HG03175 (cell line): ENCODE results near the gene CRADD.
"Not testable (repeated sequence)": the region's sequence is repeated elsewhere in the genome, so short reads cannot be mapped to it uniquely, and the experiment has no call there.

Source experiments
- ATAC-seq: cut with Tn5 transposase; IDR thresholded peaks from one replicate; pipeline ENCODE4 v1.9.1; 2021; ENCODE audit warnings: mild to moderate bottlenecking, moderate library complexity; ENCODE audit not compliant: unreplicated experiment

Gene CRADD

DNA sequence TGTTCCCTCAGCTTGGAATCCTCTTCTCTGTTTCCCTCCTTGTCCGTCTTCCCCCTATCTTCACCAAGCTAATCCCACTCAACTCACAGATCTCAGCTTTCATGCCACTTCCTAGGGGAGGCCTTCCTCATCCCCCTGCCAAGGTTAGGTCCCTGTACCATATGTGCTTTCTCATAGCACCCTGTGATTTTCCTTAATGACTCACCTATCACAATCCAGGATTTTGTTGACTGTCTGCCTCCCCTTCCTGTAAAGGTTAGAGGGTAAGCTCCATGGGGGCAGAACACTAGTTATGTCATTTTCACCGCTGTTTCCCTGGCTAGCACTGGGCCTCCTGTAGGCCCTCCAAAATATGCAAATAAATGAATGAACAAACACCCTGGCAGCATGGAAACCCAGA, 57.6 kb downstream of the CRADD start:
- ATAC-seq: no peak

DNA sequence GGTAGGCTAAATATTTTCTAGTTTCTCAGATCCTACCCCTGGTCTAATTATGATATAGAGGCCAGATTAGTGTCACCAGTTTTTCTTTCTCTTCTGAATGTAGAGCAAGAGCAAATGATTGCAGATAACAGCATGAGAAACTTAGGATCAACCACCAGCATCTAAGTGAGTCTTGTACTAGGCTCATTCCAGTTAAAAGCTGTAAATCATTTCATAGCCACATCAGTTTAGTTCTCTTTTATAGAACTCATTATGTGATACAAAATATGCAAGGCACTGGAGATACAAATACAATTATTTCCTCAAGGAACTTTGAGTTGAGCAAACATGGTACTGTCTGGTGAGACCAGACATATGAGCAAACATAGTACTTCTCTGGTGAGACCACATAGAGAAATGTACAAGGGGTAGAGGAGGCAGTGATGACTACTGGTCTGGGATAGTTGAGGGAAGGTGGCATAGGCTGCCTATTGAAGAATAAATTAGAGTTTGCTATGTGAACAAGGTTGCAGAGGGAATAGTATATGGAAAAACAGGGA, 59.5 kb downstream of the CRADD start:
- no peak for ATAC-seq

DNA sequence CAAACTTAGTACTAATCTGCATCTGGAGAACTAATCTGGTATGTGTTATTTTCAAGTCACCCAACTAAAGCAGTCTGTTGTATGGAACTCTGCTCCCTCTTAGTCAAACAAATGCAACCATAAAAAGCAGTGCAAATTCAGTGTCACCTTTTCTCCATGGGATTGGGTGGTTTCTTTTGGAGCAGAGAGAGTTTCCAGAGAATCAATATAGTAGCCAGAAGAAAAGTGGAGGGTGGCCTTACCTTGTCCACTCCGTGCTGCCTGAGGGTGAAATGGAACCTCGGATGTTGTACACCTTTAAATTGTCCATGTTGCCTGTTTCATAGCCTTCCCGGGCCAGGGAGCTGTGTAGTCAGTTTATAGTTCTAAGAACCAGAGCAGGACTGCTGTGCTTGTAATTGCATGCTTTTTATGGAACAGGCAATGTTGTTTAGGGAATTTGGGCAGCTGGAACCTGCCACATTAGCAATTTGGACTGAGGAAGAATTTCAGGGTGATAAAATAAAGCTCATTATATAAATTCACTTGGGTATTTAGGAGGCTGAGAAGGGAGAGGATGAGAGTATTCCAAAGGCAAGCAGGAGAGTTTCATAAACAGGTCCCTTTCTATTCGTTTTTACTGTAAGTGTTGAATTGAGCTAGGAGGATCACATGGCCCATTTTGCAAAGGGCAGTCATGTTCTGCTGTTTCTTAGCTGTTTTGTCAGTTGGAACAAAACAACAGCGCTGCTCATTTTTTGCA, 60.5 kb downstream of the CRADD start:
- no peak for ATAC-seq

DNA sequence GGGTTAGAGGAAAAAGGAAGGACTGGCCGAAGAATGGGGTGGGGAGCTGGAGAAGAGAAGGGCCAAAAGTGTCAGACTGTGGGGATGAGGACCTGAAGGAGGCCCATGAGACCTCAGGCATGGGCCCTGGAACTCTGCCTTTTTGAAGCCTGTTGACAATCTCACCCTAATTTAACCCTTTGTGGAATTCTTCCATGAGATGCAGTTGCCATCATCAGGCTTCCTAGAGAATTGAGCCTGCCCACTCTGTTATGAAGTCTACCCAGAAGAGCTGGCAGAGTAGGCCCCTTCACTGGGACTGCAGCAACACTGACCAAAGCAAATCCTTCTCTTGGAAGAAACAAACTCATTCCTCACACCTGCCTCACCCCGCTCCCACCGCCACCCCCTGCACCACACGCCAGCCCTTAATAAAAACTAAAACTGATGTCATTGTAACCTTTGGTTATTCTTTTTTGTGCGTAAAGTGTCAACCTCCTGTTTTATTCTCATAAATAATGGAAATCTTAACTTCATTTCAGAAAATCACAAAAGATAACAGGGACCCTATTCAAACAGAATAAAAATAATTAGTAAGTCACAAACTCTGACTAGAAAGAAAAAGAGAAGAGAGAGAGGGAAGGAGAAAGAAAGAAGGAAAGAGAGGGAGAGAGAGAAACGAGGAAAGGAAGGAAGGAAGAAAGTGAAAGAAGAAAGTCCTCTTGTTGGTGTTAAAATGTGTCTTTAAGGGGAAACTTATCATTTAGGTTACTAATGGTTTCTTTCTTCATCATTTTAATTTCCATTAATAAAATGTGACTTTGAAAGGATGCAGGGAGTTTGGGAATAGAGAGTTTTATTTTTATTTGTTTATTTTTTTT, 61.3 kb downstream of the CRADD start:
- no peak for ATAC-seq

DNA sequence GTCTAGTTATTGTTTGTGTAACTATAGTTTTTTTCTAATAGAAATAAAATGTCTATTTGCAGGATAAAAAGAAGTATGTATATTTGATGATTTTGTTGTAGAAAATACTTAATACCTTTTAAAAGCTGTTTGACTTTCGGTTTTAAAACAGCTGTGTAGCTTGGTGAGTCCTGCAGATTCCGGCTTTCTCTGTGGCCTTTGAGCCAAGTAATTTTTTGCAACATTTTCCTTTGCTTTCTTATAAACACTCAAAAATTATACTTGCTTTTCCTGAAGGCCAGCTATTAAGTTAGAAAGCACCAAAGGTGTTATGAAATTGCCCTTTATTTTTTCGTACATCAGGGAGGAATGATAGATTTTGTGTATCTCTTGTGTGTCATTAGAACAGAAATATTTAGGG, 63.6 kb downstream of the CRADD start:
- no peak for ATAC-seq

DNA sequence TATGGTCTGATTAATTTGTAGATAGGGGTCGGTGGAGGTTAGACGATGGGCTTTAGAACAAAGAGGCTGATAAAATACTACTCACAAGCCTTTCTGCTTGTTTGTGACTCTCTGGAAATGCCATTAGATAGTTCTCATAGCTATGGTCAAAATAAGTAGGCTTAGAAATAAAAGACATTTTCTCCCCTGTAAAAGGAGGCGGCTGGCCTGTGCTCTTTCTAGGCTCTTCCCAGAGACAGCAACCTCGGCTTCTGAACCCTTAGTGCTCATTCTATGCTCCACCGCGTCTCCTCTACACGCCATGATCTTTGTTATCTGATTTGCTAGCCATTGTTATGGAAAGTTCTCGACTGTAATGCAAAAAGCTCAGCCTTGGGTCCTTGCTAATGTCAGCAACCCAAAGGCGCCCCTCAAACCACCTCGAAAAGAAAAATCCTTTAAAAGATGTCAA, 64.5 kb downstream of the CRADD start:
- peak; percentile 9 for ATAC-seq

DNA sequence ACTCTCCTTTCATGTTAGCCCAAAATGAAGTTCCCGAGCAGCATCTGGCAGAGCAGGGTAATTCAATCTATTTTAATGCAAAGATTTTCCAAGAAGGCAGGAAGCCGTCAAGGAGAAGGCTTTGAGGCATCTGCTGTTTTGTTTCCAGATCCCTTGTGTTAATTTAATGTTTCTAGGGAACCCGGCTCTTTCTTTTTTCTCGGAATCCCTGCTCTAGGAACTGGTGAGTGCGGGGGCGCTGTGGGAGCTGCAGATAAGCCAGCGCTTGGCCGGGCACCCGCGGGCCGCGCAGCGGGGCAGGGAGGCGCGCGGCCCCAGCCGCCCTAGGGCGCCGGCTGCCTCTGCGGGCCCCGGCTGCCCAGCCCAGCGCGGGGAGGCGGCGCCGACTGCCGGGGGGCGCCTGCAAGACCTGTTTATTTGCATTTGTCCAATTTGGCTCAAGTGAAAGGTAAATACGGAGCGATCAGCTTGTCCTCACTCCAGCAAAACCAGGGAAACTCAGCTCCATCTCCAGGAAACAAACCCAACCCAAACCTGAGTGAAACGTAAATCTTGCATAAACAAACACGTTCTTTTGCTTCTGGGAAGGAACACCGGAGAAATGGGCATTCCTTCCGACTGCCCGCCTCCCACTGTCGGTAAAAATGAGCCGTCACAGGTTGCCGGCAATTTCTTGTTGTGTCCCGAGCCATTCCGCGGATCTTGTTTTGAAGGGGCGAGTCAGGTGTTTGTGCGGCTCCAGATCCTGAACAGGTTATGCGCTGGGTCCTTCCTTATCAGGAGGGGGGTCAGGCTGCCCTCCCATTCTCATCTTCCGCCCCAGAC, 65.1 kb downstream of the CRADD start:
- ATAC-seq: peak; percentile 91

DNA sequence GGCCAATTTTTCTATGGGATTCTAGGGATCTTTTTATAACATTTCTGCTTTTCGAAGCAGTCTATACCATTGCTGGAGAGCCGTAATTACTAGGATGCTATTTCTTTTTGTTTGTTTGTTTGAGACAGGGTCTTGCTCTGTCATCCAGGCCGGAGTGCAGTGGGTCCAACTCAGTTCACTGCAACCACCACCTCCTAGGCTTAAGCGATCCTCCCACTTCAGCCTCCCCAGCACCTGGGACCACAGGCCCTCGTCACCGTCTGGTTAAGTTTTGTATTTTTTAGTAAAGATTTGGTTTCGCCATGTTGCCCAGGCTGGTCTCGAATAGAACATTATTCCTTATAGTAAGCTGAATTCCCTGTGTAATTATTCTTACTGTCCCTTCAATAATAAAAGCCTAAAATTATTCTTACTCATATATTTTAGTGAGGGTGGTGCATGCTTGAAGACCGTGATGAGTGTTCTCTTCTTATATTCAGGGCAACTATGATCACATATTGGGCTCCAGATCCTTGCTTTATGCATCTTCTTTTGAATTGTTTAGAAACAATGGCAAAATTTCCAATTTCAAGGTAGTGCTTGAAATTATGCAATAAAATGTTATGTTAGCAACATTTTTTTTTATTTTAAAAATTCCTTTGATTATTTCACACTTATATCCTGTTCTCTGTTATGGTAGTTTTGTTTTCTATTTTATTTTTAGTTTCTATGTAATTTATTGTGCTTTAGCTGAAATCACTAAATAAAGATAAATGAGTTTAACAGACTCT, 66.2 kb downstream of the CRADD start:
- no peak for ATAC-seq

DNA sequence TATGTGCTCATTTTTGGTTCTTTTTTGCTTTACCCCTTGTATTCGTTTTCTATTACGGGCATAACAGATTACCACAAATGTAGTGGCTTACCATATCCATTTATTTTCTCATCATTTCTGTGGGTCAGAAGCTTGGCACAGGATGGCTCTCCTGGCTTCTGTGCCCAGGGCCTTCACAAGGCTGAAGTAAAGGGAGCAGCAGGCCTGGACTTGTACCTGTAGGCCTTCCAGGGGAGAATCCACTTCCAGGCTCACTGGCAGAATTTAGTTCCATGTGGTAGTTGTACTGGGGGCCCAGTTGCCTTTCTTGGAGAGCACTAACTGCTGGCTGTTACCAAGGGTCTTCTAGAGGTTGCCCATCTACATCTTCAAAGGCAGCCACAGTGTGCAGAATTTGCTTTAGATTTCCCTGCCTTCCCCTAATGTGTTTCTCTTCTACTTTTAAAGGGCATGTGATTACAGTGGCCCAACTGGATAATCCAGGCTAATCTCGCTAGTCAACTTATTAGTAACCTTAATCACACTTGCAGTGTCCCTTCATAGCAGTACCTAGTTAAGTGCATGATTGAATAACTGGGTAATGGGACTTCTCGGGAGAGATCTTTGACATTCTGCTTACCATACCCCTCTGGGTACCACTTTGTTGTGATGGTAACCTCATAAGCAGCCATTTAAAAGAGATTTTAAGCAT, 67.0 kb downstream of the CRADD start:
- ATAC-seq: no peak

DNA sequence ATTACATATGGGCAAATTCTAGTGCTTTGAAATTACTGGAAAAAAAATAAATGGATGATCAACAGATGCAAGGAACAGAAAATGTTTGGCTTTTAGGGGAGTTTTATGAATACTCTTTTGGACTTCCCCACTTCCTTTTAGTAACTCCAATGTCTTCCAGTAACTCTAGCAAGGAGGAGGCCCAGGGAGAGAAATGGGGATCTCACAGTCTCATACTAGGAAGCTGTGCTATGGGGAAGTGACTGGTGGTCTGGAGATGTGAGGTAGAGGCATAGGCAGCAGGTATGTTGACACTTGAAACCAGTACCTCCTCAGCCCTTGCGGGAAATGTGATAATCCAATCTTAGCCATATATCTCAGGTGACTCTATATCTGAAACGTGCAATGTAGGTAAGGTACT, 68.1 kb downstream of the CRADD start:
- ATAC-seq: no peak

DNA sequence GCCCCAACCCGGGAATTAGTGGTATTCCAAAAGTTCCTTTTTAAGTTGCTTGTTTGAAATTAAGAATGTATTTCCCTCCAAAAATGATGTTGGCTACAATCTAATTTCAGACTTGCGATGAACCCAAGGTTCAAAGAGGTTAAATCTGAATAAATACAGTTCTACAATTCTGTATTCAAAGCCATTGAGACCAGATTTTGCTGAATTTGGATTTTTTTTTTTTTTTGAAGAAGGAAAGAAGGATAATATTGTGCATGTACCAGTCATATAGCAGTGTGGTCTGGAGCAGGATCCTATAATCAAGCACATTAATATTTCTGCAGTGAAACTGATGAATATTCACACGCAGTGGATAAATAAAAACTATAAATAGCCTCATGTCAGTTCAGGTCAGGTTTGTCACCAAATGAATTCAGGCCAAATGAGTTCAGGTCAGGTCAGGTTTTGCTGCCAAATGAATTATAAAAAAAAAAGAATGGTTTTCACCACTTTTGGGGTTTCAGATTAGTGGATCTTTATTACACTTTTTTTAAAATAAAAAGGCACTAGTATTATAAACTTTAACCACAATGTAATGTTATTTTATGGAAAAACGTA, 69.5 kb downstream of the CRADD start:
- ATAC-seq: no peak

DNA sequence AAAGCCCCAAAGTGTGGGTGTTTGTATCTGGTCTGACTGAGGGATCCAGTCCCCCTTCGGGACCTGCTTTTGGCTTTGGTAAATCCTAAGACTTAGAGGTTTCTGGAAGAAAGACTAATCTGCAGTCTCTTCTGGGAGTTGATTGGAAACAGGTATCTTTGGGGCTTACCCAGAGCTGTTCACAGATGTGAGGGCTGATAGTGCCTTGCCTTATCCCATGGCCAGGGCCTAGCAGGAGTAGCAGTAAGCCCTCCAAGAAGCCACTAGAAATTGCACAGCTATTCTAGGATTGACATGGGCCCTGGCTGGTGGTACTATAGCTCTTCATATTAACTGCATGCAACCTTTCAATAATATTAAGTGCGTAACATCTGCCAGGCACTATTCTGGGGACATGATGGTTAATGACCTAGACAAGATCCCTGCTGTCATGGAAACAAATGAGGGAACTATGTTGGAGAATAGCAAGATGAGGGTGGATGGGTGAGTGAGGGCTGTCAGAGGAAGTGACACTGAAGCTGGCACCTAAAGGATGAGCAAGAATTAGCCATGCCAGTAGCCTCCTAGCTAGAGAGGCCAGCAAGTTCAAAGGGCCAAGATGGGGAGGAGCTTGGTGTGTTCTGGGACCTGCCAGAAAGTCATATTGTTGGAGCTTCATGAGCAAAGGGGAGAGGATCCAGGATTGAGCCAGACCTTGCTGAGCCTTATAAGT, 71.7 kb downstream of the CRADD start:
- ATAC-seq: no peak

DNA sequence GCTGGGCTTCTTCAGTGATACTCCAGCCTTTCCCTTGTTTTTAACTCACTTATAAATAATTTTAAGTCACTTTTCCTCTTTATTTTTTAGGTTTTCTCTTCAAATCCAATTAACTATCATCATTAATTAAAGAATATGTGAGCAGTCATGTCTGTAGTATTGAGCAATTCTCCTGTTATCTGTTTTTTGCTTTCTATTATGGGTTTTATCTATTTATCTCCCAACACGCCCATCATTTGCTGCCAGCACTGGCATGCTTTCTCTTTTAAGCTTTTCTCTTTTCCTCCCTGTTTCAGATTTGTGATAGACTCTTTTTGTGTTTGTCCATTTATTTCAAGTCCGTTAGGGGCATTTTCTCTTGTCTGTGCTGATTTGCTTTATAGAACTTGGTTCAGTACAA, 72.3 kb downstream of the CRADD start:
- no peak for ATAC-seq

DNA sequence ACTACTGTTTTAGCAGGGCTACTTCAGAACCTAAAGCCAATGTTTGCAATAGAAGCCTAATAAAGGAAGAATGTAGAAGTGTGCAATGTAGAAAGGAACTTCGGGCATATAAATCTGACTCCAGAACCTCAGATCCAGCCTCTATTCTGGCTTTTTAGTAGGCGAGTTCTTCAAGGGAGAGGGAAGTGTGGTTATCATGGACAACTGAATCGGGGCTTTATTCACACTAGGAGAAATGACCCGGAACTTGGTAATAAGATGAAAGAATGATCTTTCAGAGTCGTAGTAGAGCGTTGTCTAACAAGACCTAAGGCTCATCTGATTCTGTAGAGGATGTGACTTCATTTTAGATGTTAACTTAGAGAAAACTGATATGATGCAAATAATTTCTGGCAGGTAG, 72.9 kb downstream of the CRADD start:
- ATAC-seq: no peak

DNA sequence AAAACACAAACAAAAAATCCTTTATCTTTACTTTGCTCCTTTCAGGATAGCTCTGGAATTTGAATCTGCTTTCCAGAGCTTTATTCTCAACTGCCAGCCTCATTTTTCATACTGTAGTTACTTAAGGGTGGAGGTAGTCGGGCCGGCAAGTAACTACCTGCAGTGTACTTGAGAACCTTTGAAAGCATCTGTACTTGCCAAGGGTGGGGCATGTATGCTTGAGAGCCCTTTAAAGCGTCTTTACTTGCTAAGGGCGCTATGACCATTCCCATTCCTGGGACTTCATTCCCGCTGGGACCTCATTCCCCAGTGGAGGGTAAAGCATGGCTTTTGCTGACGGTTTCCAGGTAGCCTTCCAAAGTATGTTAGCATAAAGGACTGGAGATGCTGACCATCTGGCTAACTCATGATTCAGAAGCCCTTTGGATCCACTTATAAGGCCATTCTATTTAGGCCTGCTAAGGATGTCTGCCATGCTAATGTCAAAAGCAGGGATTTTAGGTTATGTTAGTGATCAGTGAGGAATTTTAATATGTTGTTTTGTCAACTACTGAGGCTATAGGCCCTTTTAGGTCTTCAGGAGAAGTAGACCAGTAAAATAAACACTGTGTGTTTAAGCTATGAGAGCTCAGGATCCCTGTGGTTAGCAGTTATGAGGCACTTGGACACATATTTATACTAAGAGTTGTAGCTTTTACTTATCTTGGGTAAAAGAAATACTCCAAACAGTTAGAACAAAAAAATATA, 74.9 kb downstream of the CRADD start:
- ATAC-seq: no peak

DNA sequence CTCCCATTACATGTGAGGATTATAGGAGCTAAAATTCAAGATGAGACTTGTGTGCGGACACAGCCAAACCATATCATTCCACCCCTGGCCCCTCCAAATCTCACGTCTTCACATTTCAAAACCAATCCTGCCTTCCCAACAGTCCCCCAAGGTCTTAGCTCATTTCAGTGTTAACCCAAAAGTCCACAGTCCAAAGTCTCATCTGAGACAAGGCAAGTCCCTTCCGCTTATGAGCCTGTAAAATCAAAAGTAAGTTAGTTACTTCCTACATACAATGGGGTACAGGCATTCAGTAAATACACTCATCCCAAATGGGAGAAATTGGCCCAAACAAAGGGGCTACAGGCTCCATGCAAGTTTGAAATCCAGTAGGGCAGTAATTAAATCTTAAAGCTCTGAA, 76.1 kb downstream of the CRADD start:
- no peak for ATAC-seq

DNA sequence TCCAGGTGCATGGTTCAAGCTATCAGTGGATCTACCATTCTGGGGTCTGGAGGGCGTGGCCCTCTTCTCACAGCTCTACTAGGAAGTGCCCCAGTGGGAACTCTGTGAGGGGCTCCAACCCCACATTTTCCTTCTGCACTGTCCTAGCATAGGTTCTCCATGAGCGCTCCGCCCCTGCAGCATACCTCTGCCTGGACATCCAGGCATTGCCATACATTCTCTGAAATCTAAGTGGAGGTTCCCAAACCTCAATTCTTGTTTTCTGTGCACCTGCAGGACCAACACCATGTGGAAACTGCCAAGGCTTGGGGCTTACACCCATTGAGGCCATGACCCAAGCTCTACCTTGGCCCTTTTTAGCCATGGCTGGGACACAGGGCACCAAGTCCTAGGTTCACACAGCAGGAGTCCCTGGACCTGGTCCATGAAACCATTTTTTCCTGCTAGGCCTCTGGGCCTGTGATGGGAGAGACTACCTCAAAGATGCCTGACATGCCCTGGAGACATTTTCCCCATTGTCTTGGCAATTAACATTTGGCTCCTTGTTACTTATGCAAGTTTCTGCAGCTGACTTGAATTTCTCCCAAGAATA, 76.8 kb downstream of the CRADD start:
- no peak for ATAC-seq

DNA sequence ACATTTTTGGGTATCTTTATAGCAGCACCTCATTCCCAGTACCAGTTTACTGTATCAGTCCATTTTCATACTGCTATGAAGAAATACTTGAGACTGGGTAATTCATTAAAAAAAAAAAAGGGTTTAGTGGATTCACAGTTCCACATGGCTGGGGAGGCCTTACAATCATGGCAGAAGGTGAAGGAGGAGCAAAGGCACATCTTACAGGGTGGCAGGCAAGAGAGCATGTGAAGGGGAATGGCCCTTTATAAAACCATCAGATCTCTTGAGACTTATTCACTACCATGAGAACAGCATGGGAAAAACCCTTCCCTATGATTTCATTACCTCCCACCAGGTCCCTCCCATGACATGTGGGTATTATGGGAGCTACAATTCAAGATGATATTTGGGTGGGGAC, 77.7 kb downstream of the CRADD start:
- not testable (repeated sequence) for ATAC-seq
